GM21619 (cell line): ENCODE measurements around the gene MFN2.
A peak's percentile ranks its signal among the peaks of the same experiment; 100 is the strongest.
"Not testable (repeated sequence)": the region's sequence is repeated elsewhere in the genome, so short reads cannot be mapped to it uniquely, and the experiment has no call there.

Experiments
- ATAC-seq: cut with Tn5 transposase; IDR thresholded peaks from one replicate; pipeline ENCODE4 v1.9.1; 2021; ENCODE audit not compliant: unreplicated experiment

The MFN2 gene

GRCh38 chr1:11997081-11997850 is 17.0 kb downstream of the MFN2 start:
- no peak for ATAC-seq

GRCh38 chr1:11998636-11999035 is 18.4 kb downstream of the MFN2 start:
- ATAC-seq: no peak

GRCh38 chr1:11999236-11999635 is 19.0 kb downstream of the MFN2 start:
- ATAC-seq: no peak

- no peak for ATAC-seq
Measured at GRCh38 chr1:12001249-12001917, 21.1 kb downstream of the MFN2 start.

DNA sequence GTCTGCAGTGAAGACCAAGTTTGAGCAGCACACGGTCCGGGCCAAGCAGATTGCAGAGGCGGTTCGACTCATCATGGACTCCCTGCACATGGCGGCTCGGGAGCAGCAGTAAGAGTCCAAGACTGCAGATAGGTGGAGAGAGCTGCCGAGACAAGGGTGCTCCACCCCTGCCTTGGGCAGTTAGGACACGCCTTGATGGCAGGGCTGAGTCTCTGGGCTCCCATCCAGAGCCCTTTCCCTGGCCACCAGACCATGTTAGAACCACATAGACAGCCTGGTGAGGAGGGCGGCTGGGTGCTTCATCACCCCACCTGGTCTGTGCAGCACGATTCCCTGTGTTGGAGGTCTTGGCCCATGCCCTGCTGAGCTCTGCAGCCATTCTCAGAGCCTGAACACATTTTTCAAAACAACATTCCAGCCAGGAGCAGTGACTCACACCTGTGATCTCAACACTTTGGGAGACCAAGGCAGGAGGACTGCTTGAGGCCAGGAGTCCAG is 21.8 kb downstream of the MFN2 start:
- ATAC-seq: no peak

DNA sequence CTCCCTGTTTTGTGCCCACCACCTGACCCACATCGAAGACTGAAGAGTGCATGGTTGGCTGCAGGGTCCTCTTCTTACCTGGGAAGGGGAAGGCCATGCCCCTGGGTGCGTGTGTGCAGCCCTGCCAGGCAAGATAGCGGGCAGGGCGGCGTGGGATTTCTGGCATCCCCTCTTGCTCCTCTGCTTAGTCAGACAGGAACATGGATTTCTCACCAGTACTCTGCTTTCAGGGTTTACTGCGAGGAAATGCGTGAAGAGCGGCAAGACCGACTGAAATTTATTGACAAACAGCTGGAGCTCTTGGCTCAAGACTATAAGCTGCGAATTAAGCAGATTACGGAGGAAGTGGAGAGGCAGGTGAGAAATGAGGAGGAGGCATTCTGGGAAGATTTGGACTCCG is 23.5 kb downstream of the MFN2 start:
- no peak for ATAC-seq

GRCh38 chr1:12005488-12006166 is 25.4 kb downstream of the MFN2 start:
- peak; percentile 50 for ATAC-seq

DNA sequence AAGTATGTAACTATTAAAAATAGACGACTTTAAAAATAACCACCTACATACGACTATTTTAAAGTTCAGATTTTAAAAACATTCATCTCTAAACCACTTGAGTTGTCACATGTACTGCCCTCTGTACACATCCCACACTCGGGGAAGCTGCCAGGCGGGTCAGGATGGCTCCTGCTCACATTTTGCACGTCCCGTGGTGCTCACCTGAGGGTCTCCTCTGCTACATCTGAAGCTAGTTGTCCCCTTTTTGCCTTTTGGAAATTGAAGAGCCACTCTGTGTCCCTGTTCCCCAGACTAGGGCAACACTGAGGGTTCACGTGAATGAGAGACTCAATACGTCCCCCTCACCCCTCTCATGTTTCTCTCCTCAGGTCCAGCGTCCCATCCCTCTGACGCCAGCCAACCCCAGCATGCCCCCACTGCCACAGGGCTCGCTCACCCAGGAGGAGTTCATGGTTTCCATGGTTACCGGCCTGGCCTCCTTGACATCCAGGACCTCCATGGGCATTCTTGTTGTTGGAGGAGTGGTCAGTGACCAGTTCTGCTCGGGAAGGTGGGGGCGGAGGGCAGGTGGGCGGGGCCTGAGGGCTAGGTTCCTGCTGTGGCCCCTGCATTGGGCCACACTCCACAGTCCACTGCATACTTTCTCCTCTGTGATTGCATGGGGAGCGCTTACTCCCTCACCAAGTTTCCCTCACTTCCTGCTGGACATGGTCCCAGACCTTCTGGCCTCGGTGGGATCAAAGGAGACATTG is 26.1 kb downstream of the MFN2 start:
- peak; percentile 13 for ATAC-seq

DNA sequence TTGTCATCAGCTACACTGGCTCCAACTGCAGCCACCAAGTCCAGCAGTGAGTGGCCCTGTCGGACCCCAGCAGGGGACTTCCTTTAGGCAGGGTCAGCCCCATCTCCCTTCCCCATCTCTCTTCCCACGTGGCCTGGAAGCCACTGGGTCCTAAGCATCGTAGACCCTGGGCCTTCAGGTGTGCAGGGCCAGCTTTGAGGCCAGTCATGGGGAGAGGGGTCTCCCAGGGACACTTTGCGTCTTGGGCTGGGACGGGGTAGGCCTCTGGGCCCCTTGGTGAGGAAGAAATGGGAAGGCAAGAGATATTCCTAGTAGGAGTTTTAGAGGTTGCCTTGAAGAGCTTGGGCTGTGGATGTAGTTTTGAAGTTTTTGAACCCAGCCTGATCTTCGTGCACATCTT is 27.0 kb downstream of the MFN2 start:
- no peak for ATAC-seq

DNA sequence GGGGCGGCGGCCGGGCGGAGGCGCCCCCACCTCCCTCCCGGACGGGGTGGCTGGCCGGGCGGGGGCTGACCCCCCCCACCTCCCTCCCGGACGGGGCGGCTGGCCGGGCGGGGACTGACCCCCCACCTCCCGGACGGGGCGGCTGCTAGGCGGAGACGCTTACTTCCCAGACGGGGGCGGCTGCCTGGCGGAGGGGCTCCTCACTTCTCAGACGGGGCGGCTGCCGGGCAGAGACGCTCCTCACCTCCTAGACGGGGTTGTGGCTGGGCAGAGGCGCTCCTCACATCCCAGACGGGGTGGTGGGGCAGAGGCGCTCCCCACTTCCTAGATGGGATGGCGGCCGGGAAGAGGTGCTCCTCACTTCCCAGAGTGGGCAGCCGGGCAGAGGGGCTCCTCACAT is 28.1 kb downstream of the MFN2 start:
- ATAC-seq: not testable (repeated sequence)

GRCh38 chr1:12009318-12009947 is 29.2 kb downstream of the MFN2 start:
- ATAC-seq: no peak

GRCh38 chr1:12010746-12011570 is 30.7 kb downstream of the MFN2 start:
- ATAC-seq: no peak

DNA sequence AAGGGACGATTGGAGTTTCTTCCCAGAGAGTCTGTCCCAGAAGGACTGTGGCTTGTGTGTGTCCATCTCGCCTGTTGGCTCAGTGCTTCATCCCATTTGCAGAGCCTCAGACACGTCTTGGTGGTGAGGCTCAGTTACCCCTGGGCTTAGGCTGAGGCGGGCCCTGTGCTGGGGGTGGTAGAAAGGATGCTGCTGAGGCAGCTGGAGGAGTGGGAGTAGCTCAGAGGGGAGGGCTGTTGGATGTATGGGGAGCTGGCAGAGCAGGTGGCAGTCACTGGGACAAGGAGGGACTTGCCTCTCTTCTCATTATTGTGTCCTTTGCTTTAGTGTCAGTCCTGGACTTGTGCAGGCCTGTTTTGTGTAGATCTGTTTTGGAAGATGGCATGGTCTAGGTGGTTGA is 31.8 kb downstream of the MFN2 start:
- ATAC-seq: no peak

DNA sequence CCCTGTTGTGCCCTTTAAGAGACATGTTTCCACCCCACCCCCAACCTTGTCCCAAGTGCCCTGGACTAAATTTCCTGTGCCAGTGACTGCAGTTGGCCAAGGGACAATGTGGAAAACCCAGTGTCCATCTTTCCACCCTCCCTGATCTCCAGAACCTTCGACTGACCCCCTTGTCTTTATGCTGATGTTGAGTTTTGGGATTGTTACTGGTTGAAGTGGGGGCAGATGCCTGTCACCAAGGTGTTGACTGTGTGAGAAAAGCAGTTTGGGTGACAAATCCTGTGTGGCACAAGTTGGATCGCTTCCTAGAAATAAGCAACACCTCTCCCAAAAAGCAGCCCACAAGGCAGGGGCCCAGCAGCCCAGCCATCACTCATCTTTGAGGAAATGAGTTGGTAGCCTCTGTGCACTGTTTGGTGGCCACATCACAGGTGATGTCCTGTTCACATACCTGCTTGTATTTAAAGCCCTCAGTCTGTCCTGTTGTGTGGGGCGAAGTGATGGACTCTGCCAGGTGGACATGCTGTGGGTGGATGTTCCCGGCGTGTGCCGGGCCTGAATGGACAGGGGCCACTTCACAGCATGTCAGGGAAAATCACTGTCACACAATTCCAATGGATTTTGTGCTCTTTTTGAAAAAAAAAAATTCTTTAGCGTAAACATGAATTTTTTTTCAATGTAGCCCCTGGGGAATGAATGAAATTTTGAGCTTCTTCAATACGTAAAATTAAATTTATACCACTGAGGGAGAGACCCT is 32.5 kb downstream of the MFN2 start:
- no peak for ATAC-seq

DNA sequence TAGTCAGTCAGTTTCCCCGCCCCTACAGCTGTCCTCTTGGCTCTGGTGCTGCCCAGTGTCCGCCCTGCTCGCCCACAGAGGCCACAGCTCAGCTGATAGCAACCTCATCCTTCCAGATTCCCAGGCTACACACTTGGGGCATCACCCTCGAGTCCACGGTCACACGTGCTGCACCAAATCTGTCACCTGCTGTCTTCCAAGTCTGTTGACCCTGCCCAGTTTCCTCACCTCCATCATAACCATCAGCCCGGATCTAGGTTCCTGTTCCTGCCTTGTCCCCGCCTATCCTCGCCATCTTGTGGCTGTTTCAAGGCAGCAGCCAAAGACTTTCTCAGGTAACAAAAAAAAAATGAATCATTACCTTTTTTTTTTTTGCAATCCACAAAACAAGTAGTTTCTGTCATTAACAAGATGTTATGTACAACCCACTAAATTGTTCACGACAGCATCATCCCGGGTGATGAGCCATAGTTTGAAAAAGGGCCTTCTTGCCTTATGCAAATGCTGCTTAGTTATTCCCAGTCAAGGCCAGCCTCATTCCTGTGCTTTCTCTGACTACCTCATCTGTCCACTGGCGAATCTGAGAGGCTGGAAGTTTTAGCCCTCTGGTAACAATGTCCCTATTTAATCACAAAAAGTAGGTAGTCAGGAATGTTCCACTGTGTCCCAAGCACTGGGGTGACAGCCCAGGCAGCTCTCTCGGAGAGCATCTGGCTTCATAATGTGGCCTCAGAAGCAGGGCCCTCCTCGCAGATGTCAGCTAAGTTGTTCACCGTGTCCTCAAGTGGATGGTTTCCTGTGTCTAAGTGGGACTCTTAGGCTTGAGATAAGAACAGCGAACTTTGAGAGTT is 34.1 kb downstream of the MFN2 start:
- ATAC-seq: no peak

GRCh38 chr1:12015001-12015491 is 34.8 kb downstream of the MFN2 start:
- ATAC-seq: no peak

DNA sequence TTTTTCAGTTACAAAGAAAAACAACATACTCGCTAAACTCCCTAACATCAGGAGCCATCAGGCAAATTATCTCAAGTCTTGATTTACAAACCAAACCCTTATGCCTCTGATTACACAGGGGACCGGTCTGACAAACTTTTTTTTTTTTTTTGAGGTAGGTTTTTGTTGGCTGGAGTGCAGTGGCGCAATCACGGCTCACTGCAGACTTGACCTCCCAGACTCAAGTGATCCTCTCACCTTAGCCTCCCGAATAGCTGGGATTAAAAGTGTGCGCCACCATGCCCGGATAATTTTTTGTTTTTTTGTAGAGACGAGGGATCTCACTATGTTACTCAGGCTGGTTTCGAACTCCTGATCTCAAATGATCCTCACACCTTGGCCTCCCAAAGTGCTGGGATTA is 35.3 kb downstream of the MFN2 start:
- ATAC-seq: no peak

GRCh38 chr1:12016182-12016581 is 35.9 kb downstream of the MFN2 start:
- ATAC-seq: no peak
